ENCODE data around the gene KLHL2.
"Not testable (repeated sequence)": the region's sequence is repeated elsewhere in the genome, so short reads cannot be mapped to it uniquely, and the experiment has no call there.

Gene KLHL2

DNA sequence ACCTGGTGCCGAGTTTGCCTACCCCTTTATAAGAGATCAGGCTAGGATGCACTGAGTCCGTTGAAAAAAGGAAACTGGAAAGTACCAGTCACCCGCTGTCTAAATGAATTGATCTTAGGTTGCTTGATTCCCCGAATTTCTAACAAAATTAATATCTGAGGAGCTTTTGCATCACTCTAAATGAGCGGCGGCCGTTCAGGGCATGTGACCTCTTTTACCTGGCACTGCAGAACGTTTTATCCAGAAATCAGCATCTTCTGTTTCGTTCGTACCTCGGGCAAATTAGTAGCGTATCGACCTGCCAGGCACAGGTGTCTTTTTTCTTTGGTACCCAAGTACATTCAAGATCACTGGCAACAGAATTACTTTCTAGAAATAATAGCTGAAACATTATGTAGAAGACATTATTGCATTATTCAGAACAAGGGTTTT lies 876 bp downstream of the KLHL2 start:
- TF ChIP-seq, protein P1, sequence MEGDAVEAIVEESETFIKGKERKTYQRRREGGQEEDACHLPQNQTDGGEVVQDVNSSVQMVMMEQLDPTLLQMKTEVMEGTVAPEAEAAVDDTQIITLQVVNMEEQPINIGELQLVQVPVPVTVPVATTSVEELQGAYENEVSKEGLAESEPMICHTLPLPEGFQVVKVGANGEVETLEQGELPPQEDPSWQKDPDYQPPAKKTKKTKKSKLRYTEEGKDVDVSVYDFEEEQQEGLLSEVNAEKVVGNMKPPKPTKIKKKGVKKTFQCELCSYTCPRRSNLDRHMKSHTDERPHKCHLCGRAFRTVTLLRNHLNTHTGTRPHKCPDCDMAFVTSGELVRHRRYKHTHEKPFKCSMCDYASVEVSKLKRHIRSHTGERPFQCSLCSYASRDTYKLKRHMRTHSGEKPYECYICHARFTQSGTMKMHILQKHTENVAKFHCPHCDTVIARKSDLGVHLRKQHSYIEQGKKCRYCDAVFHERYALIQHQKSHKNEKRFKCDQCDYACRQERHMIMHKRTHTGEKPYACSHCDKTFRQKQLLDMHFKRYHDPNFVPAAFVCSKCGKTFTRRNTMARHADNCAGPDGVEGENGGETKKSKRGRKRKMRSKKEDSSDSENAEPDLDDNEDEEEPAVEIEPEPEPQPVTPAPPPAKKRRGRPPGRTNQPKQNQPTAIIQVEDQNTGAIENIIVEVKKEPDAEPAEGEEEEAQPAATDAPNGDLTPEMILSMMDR (IDR thresholded peaks at IDR 0.05; ENCODE audit: control extremely low read depth, extremely low read depth, low read depth, missing control alignments), result no peak
- ChIA-PET POLR2A (interaction anchor here (0.6 to 1.3 kb wide), 2 partner anchors 95 to 119 kb away, joined by 3 read pairs; partner anchors contain the start of gene MSMO1), CTCF (interaction anchor here (1.0 to 1.7 kb wide), 5 partner anchors 15 to 89 kb away, joined by 3 to 5 read pairs (median 3); no protein-coding TSS in a partner anchor)
- DNase-seq (ENCODE audit: extremely low spot score), result peak; percentile 27

DNA sequence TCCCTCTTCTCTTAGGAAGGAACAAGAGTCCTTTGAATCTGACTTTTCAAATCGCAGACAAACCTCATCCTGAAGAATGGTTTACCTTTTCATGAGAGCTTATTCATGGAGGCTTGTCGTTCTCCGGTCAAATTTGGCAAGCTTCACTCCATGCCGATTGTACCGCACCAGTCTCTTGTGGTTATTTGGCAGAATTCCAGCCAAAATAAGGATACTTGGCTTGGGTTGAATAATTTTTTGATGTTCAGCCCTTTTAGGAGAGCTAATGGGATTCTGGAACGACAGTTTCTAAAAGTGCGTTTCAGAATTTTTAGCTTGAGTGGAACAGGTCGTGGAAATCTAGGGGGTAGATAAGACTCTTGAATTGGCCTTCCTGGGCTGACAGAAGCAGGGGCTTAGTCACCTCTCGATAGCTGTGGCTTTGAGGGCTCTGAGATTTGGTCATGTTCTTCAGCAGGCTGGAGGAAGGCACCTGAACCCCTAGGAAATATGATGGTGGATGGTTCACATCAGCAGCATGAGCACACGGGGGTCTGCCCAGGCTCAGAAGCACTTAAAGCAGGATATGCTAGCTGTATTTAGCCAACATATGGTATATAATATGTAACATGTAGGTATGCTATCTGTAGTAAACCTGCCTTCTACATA lies 1.5 kb downstream of the KLHL2 start:
- TF ChIP-seq, protein P1 (IDR thresholded peaks at IDR 0.05; ENCODE audit: control extremely low read depth, extremely low read depth, low read depth, missing control alignments), result no peak
- no peak for DNase-seq (ENCODE audit: extremely low spot score)
- POLR2A ChIA-PET, result interaction anchor here (0.6 to 1.3 kb wide), 2 partner anchors 96 to 119 kb away, joined by 3 read pairs; partner anchors contain the start of gene MSMO1
- CTCF ChIA-PET, result interaction anchor here (1.0 to 1.7 kb wide), 6 partner anchors 14 to 90 kb away, joined by 3 to 5 read pairs (median 3); no protein-coding TSS in a partner anchor

DNA sequence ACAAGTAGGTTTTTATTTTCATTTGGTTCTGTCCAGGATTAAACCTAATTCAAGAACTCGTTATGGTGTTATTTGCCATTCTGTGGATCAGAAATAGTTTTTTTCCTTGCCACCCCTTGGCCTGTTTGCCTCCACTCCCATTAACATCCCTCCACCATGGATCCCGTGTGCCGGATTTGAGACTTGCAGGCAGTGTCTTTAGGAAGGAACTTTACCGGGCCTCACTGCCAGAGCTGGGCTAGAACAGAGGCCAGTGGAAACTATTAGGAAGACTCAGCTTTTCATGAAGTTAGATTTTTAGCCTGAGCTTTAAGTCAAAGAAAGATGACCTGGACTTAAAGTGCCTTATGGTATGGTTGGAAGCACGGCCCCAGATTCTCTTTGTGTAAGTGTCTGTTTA lies 2.4 kb downstream of the KLHL2 start:
- DNase-seq (ENCODE audit: extremely low spot score), result no peak
- TF ChIP-seq, protein P1 (IDR thresholded peaks at IDR 0.05; ENCODE audit: control extremely low read depth, extremely low read depth, low read depth, missing control alignments), result no peak
- ChIA-PET CTCF (interaction anchor here (0.9 to 1.7 kb wide), 3 partner anchors 33 to 97 kb away, joined by 3 to 4 read pairs (median 3); partner anchors contain the start of gene TMEM192), POLR2A (no interaction called here)

DNA sequence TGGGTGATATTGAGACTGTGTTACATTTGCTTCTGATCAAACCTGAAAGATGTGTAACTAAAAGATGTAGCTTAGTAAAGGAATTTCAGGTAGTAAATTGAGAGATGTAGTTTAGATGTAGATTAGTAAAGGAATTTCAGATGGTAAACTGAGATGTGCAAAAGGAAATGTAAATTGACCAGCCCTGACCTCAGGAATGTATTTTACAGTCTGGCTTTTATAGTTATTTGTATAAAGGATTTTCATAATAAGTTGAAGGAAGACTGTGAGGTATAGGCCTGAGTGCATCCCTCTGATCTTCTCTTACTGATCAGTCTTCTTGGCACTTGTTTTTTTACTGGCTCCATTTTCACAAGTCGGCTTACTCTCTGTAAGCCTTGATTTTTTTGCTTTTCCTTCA lies 3.2 kb downstream of the KLHL2 start:
- DNase-seq (ENCODE audit: extremely low spot score), result no peak
- ChIA-PET POLR2A (no interaction called here), CTCF (no interaction called here)
- TF ChIP-seq, protein P1 (IDR thresholded peaks at IDR 0.05; ENCODE audit: control extremely low read depth, extremely low read depth, low read depth, missing control alignments), result no peak

DNA sequence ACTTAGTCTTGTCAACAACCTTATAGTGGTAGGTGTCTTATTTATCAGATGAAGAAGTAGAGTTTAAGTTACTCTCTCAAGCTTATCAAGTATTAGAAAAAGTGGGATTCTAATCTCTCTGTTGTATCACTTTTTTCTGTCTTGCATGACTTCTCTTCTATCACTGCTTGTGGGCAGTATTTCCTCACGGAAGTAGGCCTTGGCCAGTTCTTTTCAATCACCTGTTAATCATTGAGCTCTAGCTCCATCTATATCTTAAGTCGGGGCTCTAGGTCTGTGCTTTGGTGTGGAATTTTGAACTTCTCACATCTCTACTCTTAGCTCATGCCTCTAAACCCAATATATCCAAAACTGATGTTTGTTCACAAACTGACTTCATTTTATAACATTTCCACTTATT lies 5.3 kb downstream of the KLHL2 start:
- TF ChIP-seq, protein P1 (IDR thresholded peaks at IDR 0.05; ENCODE audit: control extremely low read depth, extremely low read depth, low read depth, missing control alignments), result peak; percentile 12
- DNase-seq (ENCODE audit: extremely low spot score); POLR2A ChIA-PET: not testable (repeated sequence)
- CTCF ChIA-PET, result interaction anchor here (0.9 kb wide), 1 partner anchor 114 kb away, joined by 3 read pairs; no protein-coding TSS in a partner anchor

DNA sequence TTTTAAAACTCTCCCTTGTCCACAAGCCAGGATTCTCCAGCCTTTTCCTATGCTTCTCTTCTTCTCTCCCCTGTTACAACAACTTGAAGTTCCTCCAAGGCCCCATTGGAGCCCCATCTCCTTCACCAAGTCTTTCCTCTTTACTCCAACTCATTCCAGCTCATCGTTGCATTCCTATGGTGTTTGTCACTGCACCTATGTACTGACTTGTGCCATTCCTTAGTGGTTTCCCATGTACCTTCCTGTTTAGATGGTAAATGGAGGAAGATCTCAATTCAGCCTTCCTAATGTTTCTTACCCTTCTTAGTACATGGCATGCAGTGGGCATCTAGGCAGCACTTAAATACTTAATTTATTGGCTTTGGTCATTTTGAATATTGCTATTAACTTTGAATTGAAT lies 6.0 kb downstream of the KLHL2 start:
- CTCF ChIA-PET, result interaction anchor here (0.9 kb wide), 1 partner anchor 113 kb away, joined by 3 read pairs; no protein-coding TSS in a partner anchor
- POLR2A ChIA-PET; DNase-seq (ENCODE audit: extremely low spot score): not testable (repeated sequence)

DNA sequence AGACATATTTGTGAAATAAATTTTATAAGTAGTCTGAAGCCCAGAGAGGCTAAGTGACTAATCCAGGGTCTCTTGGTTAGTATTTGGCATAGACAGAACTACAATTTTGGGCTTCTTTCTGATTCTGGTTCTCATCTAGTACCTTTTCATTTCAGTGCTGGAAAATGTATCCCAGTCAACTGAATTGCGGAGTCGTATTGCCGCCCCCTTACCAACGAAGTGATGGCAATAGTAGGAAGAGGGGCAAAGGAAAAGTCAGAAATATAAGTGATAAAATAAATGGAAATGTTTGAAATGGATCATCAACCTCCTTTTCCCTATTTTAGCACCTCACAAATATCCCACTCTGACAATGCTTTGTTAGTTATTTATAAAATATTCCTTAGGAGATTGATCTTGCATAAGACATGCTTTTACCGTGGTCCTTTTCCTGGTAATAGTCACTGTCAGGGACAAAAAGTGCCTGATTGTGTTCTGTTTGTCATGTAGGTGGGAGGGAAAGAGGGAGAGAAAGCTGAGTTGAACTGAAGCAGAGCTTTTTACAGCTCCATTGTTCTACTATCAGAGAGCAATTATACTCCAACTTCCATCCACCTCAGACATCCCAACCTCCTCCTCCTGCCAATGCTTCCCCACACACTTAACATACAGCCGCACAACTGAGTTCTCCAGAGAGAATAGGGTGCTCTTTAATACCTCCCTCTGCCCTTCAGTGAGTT lies 6.8 kb downstream of the KLHL2 start:
- POLR2A ChIA-PET; CTCF ChIA-PET; DNase-seq (ENCODE audit: extremely low spot score): not testable (repeated sequence)

DNA sequence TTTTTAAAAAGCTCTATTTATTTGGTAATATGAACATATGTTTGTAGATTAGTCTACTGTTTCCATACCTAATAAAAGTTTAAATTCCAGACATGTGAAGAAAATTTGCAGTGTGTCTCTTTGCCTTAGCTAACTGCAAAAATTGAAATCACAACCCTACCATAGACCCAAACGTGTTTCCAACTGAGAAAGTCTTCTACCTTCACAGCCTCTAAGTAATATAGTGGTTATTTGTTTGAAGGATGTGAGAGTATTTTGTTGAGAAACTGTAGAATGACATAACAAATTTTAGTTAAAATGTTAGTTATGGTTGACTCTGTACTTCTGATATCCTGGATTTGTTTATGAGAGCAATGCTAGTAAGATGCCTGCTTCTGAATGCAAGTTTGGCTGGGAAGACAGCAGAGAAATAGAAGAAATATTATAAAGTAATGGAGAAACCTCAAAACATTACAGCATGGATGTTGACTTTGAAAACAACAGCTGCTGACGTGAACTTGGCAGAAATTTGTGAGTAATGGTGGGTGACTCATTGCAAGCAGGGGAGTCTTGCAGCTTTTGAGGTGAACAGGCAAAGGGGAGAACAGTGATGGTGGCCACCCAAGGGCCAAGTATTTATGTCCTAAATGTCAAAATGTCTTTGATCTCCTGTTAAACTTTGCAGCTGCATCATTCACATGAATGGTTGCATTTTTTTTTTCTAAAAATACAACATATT lies 7.8 kb downstream of the KLHL2 start:
- POLR2A ChIA-PET; CTCF ChIA-PET; DNase-seq (ENCODE audit: extremely low spot score): not testable (repeated sequence)

DNA sequence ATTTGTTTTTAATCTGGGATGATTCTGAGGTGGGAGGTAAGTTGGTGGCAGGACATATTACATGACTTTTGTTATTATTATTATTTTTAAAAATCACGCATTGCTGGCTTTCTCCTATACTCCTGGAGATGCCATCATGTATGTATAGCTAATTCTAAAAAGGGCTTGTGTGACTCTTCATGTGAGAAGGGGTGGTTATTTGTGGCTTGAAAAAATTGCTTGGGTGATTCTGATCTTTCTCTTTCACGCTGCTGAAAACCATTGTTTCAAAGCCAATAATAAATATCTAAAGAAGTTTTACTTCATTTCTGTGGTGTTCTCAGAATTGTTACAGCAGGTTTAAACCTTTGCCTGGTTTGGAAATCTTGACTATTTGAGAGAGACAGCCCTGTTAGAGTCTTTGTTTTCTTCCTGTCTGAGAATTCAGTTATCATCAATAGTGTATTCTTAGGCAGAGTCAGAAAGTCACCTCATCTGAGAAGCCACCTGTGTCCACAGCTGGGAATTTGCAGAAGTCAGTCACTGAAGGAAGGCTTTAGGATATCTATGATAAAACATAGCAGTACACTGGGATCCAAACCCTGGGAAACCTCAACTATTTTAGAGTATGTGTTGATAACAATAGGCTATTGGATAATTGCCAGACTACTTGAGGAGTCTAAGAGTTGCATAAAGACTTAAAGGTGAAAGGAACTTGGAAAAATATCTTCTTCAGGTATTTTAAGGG lies 8.6 kb downstream of the KLHL2 start:
- POLR2A ChIA-PET; CTCF ChIA-PET; DNase-seq (ENCODE audit: extremely low spot score): not testable (repeated sequence)

Data from GM10248 (cell line).